ENCODE results near the gene STK32C. TPM values are rescaled to one million over a fixed set of nuclear protein-coding genes. Genes with fewer than 3 reads are reported as not detected.

The STK32C gene
- polyA plus RNA-seq, 4 donors: 3.4 to 12.0 (median 7.0) TPM

- FAIRE-seq (no peak), DNase-seq (no peak)
- Histone ChIP-seq H3K4me3 (ENCODE audit: low read depth in 1 of 3, low read length in 3 of 3) (no peak overlapping the region), H3K27me3 (ENCODE audit: control insufficient read depth in 3 of 3, insufficient read depth in 3 of 3, low read length in 3 of 3) (peaks cover 0 to 2% (median 0%) of the 10 kb centered on the region in 3 donors), H3K9me3 (ENCODE audit: control insufficient read depth in 2 of 2, insufficient read depth in 1 of 2, low read depth in 1 of 2, low read length in 1 of 2) (no peaks in the 10 kb centered on the region), H3K27ac (ENCODE audit: low read depth in 1 of 3, low read length in 2 of 3) (no peak overlapping the region), H3K36me3 (ENCODE audit: control insufficient read depth in 3 of 3, insufficient read depth in 2 of 3, low read depth in 1 of 3, low read length in 3 of 3) (no peaks in the 10 kb centered on the region), H3K4me1 (ENCODE audit: control insufficient read depth in 3 of 3, insufficient read depth in 2 of 3, low read depth in 1 of 3, low read length in 2 of 3) (no peaks in the 10 kb centered on the region)
- 84 to 93% (median 85%) methylated on average over 14 to 19 of the region's 19 CpGs for WGBS, 3 donors
Measured at GRCh38 chr10:132274581-132274980, 33.2 kb downstream of the STK32C start.

GRCh38 chr10:132273966-132274365 lies 33.8 kb downstream of the STK32C start:
- no peak for DNase-seq
- Histone ChIP-seq H3K27me3 (ENCODE audit: control insufficient read depth in 3 of 3, insufficient read depth in 3 of 3, low read length in 3 of 3) (peaks cover 0 to 2% (median 0%) of the 10 kb centered on the region in 3 donors), H3K36me3 (ENCODE audit: control insufficient read depth in 3 of 3, insufficient read depth in 2 of 3, low read depth in 1 of 3, low read length in 3 of 3) (no peaks in the 10 kb centered on the region), H3K9me3 (ENCODE audit: control insufficient read depth in 2 of 2, insufficient read depth in 1 of 2, low read depth in 1 of 2, low read length in 1 of 2) (no peaks in the 10 kb centered on the region), H3K4me3 (ENCODE audit: low read depth in 1 of 3, low read length in 3 of 3) (no peak overlapping the region), H3K27ac (ENCODE audit: low read depth in 1 of 3, low read length in 2 of 3) (no peak overlapping the region), H3K4me1 (ENCODE audit: control insufficient read depth in 3 of 3, insufficient read depth in 2 of 3, low read depth in 1 of 3, low read length in 2 of 3) (no peaks in the 10 kb centered on the region)
- FAIRE-seq: no peak
- 71 to 89% (median 77%) methylated on average over 11 of the region's 11 CpGs for WGBS, 3 donors

GRCh38 chr10:132273304-132273944 lies 34.3 kb downstream of the STK32C start:
- Histone ChIP-seq H3K4me1 (ENCODE audit: control insufficient read depth in 3 of 3, insufficient read depth in 2 of 3, low read depth in 1 of 3, low read length in 2 of 3) (no peaks in the 10 kb centered on the region), H3K36me3 (ENCODE audit: control insufficient read depth in 3 of 3, insufficient read depth in 2 of 3, low read depth in 1 of 3, low read length in 3 of 3) (no peaks in the 10 kb centered on the region), H3K4me3 (ENCODE audit: low read depth in 1 of 3, low read length in 3 of 3) (no peak overlapping the region), H3K27me3 (ENCODE audit: control insufficient read depth in 3 of 3, insufficient read depth in 3 of 3, low read length in 3 of 3) (peaks cover 0 to 2% (median 0%) of the 10 kb centered on the region in 3 donors), H3K27ac (ENCODE audit: low read depth in 1 of 3, low read length in 2 of 3) (no peak overlapping the region), H3K9me3 (ENCODE audit: control insufficient read depth in 2 of 2, insufficient read depth in 1 of 2, low read depth in 1 of 2, low read length in 1 of 2) (no peaks in the 10 kb centered on the region)
- no peak for FAIRE-seq
- DNase-seq: no peak
- WGBS, 3 donors: 70 to 86% (median 76%) methylated on average over 8 of the region's 8 CpGs

- peak in 1 of 2 donors; percentile 27 for DNase-seq
- FAIRE-seq: no peak
- H3K4me3 ChIP-seq (ENCODE audit: low read depth in 1 of 3, low read length in 3 of 3): no peak overlapping the region
- H3K4me1 ChIP-seq (ENCODE audit: control insufficient read depth in 3 of 3, insufficient read depth in 2 of 3, low read depth in 1 of 3, low read length in 2 of 3): no peaks in the 10 kb centered on the region
- H3K36me3 ChIP-seq (ENCODE audit: control insufficient read depth in 3 of 3, insufficient read depth in 2 of 3, low read depth in 1 of 3, low read length in 3 of 3): no peaks in the 10 kb centered on the region
- peak overlapping the region in 1 of 3 donors; percentile 22 for H3K27ac ChIP-seq (ENCODE audit: low read depth in 1 of 3, low read length in 2 of 3)
- 54 to 76% (median 76%) methylated on average over 35 of the region's 35 CpGs for WGBS, 3 donors
- peaks cover 0 to 2% (median 0%) of the 10 kb centered on the region in 3 donors for H3K27me3 ChIP-seq (ENCODE audit: control insufficient read depth in 3 of 3, insufficient read depth in 3 of 3, low read length in 3 of 3)
- H3K9me3 ChIP-seq (ENCODE audit: control insufficient read depth in 2 of 2, insufficient read depth in 1 of 2, low read depth in 1 of 2, low read length in 1 of 2): no peaks in the 10 kb centered on the region
Measured at GRCh38 chr10:132272231-132272971, 35.3 kb downstream of the STK32C start.

- Histone ChIP-seq H3K27ac (ENCODE audit: low read depth in 1 of 3, low read length in 2 of 3) (peak overlapping the region in 1 of 3 donors; percentile 22), H3K4me3 (ENCODE audit: low read depth in 1 of 3, low read length in 3 of 3) (no peak overlapping the region), H3K9me3 (ENCODE audit: control insufficient read depth in 2 of 2, insufficient read depth in 1 of 2, low read depth in 1 of 2, low read length in 1 of 2) (no peaks in the 10 kb centered on the region), H3K27me3 (ENCODE audit: control insufficient read depth in 3 of 3, insufficient read depth in 3 of 3, low read length in 3 of 3) (peaks cover 0 to 6% (median 0%) of the 10 kb centered on the region in 3 donors), H3K36me3 (ENCODE audit: control insufficient read depth in 3 of 3, insufficient read depth in 2 of 3, low read depth in 1 of 3, low read length in 3 of 3) (no peaks in the 10 kb centered on the region), H3K4me1 (ENCODE audit: control insufficient read depth in 3 of 3, insufficient read depth in 2 of 3, low read depth in 1 of 3, low read length in 2 of 3) (no peaks in the 10 kb centered on the region)
- 74 to 78% (median 75%) methylated on average over 24 to 27 of the region's 27 CpGs for WGBS, 3 donors
- no peak for DNase-seq
- FAIRE-seq: no peak
Measured at GRCh38 chr10:132271458-132272230, 36.1 kb downstream of the STK32C start.

- Histone ChIP-seq H3K4me1 (ENCODE audit: control insufficient read depth in 3 of 3, insufficient read depth in 2 of 3, low read depth in 1 of 3, low read length in 2 of 3) (peaks cover 0 to 2% (median 0%) of the 10 kb centered on the region in 3 donors), H3K27me3 (ENCODE audit: control insufficient read depth in 3 of 3, insufficient read depth in 3 of 3, low read length in 3 of 3) (peaks cover 0 to 6% (median 0%) of the 10 kb centered on the region in 3 donors), H3K27ac (ENCODE audit: low read depth in 1 of 3, low read length in 2 of 3) (no peak overlapping the region), H3K9me3 (ENCODE audit: control insufficient read depth in 2 of 2, insufficient read depth in 1 of 2, low read depth in 1 of 2, low read length in 1 of 2) (no peaks in the 10 kb centered on the region), H3K36me3 (ENCODE audit: control insufficient read depth in 3 of 3, insufficient read depth in 2 of 3, low read depth in 1 of 3, low read length in 3 of 3) (no peaks in the 10 kb centered on the region), H3K4me3 (ENCODE audit: low read depth in 1 of 3, low read length in 3 of 3) (no peak overlapping the region)
- FAIRE-seq (no peak), DNase-seq (no peak)
- 76 to 88% (median 78%) methylated on average over 10 to 11 of the region's 11 CpGs for WGBS, 3 donors
Measured at GRCh38 chr10:132270721-132271457, 36.9 kb downstream of the STK32C start.

- Histone ChIP-seq H3K27ac (ENCODE audit: low read depth in 1 of 3, low read length in 2 of 3) (no peak overlapping the region), H3K4me3 (ENCODE audit: low read depth in 1 of 3, low read length in 3 of 3) (no peak overlapping the region), H3K9me3 (ENCODE audit: control insufficient read depth in 2 of 2, insufficient read depth in 1 of 2, low read depth in 1 of 2, low read length in 1 of 2) (no peaks in the 10 kb centered on the region), H3K36me3 (ENCODE audit: control insufficient read depth in 3 of 3, insufficient read depth in 2 of 3, low read depth in 1 of 3, low read length in 3 of 3) (no peaks in the 10 kb centered on the region), H3K4me1 (ENCODE audit: control insufficient read depth in 3 of 3, insufficient read depth in 2 of 3, low read depth in 1 of 3, low read length in 2 of 3) (peaks cover 0 to 4% (median 0%) of the 10 kb centered on the region in 3 donors), H3K27me3 (ENCODE audit: control insufficient read depth in 3 of 3, insufficient read depth in 3 of 3, low read length in 3 of 3) (peaks cover 0 to 6% (median 0%) of the 10 kb centered on the region in 3 donors)
- FAIRE-seq (no peak), DNase-seq (no peak)
- 86 to 90% (median 89%) methylated on average over 11 of the region's 11 CpGs for WGBS, 3 donors
Measured at GRCh38 chr10:132270256-132270655, 37.5 kb downstream of the STK32C start.

Measured in small intestine (tissue), 7 donors.